NCI-H2227 (cell line): Measurements from ENCODE around the gene SYT15B.
"Not testable (repeated sequence)": the region's sequence is repeated elsewhere in the genome, so short reads cannot be mapped to it uniquely, and the experiment has no call there.

ENCODE experiments used
- DNase-seq: peaks from one replicate; lab custom pipeline; 2025; ENCODE audit not compliant: unreplicated experiment; lab: John Stamatoyannopoulos, UW

Gene SYT15B

DNA sequence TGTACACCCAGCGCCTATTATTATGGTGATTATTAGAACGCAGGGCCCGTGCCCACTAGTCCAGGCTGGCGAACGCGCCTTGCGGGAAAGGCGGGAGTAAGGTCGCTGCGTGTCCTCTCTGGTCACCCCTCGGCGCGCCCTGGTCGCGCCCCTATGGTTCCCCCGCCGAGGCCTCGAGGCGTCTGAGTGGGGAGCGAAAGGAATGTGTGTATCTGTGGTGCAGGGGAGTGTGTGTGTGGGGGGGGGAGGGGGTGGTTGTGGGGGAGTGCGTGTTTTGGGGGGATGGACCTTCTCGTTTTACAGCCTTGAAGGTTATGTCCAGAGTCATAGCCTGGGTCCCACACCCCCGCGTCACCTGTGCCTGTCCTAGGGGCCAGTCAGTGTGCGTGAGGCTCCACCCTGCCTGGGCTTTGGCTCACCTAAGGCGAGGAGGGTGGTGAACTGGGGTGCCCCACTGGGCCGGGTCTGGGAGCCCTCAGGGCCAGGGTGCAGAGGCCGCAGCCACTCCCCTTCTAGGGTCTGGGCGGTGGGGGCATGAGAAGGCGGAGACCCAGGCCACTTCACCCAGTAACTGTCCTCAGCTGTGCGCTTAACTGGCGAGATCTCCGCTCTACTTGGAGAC lies at the start of gene SYT15B:
TSS of gene SYT15B (minus strand) at position 39 of the 622 bp plus-strand sequence. CDS start 952 bp downstream, outside the sequence.
- not testable (repeated sequence) for DNase-seq

GRCh38 chr10:47779590-47779989 lies 16.2 kb upstream of the SYT15B start:
- not testable (repeated sequence) for DNase-seq

DNA sequence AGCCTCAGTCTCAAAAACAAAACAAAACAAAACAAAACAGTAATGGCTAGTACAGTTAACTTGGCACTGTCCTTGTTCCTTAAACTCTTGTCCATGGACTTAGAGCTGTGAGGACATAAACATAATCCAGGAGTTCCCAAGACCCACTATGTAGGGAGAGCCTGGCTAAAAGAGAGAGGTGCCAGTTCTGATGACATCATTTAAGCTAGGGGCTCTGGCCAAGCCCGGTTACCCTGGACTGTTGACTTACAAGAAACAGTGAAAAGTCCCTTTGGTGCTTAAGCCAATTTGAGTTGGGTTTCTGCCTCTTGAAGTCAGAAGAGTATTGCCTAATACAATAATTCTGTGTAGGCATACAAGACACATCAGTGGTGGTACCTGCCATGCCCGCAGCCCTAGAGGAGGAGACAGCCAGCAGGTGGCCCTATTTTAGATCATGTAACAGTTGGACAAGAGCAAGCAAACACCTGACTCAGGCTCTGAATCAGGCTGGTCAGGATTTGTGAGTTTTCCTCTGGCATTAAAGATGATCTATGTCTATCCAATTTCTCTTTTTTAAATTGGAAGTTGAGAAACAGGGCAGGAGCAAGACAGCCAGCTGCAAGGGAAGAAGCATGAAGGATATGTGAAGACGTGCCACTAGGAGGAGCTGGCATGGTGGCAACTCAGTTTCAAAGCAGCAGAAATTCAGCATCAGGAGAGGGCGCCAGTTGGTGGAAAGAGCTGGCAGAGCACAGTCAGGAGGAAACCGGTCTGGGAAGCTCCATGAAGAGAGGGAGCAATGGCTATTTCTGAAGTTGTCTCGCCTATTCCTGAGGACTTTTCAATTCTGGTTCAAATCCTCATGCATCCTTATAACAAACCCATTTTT lies 12.2 kb upstream of the SYT15B start:
- peak; percentile 6 for DNase-seq

DNA sequence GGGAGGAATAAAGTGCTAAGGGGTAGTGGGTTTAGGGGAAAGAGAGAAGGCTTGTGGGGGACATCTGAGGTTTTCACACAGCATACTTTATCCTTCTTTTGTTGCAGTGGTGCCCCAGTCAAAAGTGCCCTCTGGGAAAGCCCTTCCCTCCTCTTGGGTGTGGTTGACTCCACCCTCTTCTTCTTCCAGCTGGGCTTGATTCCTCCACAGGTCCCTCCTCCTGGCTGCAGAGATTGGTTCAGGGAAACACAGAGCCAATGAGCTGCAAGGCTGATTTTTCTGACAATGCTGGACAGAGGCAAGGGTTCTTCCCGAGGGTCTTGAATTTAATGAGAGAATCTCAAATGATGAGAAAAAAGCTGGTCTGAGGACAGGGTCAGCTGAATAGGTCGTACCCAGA lies 7.4 kb upstream of the SYT15B start:
- not testable (repeated sequence) for DNase-seq

DNA sequence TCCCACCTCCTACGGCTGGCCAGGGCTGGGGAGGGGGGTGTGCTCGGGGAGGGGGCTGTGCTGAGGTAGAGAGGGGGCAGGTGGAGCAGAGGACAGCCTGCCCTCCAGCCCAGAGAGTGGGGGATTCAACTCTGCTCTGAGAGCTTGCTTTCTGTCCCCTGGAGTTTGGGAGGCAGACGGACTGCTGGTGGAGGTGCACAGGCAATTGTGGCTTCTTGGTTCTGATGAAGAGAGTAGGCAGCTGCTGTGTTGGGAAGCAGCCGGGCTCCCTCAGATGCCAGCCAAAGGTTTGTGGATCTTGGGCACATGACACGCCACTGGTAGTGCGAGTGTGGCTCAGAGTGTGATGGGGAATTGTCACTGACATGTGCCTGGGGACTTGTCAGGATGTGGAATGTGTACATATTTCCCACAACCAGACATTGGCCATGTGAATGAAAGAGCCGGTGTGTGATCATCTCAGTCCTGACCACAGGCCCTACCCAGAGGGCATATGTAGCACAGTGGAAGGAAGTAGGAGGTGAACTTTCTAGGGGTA lies 5.3 kb upstream of the SYT15B start:
- DNase-seq, result not testable (repeated sequence)

DNA sequence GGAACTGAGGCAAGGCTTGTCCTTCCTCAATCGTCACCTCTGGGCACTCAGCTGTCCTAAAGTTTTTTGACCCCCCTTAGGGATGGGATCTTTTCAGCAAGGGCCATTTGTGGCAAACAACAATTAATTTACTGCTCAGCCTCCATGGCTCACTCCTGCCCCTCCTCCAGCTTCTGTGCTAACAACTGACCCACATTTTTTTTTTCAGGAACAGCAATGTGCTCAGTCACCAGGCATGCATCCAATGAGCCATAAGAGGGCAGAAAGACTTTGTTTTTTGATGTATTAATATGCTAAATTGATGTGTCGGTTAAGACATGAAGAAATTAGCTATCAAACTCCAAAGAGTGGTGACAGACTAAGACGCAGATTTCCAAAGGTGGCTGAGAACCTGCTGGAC lies 4.7 kb upstream of the SYT15B start:
- DNase-seq, result not testable (repeated sequence)

DNA sequence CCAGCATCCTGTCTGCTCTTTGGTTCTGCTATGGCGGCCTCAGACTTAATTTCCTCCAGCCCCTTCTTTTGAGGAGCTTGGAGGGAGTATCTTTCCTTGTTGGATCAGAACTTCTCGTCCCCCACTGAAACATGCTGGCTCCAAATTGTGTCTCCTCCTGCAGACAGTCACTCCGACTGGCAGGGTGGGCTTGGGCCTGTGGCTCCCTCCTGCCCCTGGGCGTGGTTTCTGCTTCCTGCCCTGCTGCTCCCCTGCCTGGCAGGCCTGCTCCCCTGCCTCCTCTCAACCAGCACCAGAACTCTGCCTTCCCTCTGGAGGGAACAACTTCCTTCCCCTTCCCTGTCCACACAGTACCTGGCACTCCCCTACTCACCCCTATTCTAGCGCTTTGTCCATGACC lies 3.8 kb upstream of the SYT15B start:
- not testable (repeated sequence) for DNase-seq

DNA sequence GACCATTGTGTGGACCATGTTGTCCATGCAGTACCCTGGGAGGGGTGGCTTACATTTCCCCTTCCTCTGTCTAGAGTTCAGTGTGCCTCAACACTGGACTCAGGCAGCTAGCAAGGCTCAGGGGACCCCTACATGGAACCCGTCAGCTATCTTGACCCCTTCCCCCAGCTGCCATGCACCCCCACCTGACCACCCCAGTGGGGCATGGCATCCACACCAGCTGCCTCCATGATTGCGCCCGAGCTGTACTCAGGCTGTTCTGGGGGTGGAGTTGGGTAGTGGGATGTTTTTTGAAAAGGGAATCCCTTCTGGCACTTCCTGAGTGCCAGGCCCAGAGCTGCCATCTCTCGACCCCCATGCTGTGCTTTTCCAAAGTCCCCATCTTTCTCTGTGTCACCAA lies 1.8 kb upstream of the SYT15B start:
- DNase-seq, result not testable (repeated sequence)

DNA sequence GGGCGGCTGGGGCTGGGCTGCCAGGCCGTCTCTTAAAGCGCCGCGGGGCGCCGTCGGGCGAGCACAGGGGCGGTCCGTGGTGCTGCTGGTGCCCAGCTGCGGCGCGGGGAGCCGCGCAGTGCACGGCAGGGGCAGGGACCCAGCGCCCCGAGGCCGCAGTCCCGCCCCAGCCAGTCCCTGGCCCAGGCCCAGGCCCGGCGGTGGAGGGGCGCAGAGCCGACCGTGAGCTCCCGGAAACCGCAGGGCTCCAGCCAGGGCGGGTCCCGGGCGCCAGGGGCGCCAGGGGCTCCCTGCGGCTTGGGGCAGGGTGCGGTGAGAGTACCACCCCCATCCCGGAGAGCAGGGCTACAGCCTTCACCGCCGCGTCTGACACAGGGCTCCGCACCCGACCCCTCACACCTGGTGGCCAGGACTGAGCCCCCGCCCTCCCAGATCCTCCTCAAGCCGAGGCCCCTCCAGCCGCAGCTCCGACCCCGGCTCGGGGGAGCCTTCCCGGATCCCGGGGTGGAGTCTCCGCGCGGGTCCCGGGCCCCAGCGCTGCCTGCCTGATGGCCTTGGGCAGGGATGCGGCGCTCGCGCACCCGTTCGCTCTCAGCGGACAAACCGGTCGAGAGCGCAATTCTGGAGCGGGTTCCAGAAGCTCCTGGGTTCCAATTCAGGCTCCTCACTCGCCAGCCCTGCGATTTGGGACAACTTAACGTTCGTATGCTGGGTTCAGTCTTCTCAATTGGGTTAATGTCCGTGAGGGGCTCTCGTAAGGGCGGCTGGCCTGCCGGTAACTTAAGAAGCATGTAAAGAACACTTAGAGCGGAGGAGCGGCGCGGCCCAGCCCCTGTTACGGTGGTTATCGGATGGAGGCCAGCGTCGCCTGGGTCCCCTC lies 478 bp downstream of the SYT15B start:
- not testable (repeated sequence) for DNase-seq

- DNase-seq, result not testable (repeated sequence)
Measured at GRCh38 chr10:47758855-47759254, 4.5 kb downstream of the SYT15B start.

- DNase-seq, result not testable (repeated sequence)
Measured at GRCh38 chr10:47756169-47756568, 7.2 kb downstream of the SYT15B start.

GRCh38 chr10:47753871-47754270 lies 9.5 kb downstream of the SYT15B start:
- DNase-seq, result not testable (repeated sequence)

- DNase-seq, result not testable (repeated sequence)
Measured at GRCh38 chr10:47753176-47753575, 10.2 kb downstream of the SYT15B start.

GRCh38 chr10:47751821-47752220 lies 11.6 kb downstream of the SYT15B start:
- DNase-seq, result not testable (repeated sequence)

GRCh38 chr10:47750360-47750759 lies 13.0 kb downstream of the SYT15B start:
- DNase-seq, result not testable (repeated sequence)

DNA sequence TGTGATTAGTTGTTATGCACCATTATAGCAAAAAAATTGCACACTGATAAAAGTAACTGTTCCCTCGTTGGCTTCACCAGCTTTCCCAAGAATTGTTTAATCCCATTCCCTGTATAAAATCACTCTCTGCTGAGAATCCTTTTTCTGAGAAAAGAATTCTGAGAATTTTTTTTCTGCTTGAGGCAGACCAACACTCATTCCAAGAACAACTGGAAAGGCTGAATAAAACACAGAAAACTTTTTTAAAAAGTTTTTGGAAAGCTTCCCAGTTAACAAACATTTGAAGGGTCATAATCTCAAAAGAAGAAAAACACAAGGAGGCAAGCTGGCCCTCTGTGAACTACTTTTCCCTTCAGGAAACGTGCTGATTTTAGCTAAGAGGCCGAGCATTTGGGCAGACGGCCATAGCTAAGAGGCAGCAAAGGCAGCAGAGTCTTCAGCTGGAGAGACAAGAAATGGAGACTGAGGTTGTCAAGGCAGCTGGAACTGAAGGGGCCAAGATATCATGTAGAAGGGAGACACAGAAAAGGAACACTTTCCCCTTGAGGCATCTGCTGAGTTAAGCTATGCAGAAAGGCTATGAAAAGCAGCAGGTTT lies 16.5 kb downstream of the SYT15B start:
- DNase-seq, result not testable (repeated sequence)

DNA sequence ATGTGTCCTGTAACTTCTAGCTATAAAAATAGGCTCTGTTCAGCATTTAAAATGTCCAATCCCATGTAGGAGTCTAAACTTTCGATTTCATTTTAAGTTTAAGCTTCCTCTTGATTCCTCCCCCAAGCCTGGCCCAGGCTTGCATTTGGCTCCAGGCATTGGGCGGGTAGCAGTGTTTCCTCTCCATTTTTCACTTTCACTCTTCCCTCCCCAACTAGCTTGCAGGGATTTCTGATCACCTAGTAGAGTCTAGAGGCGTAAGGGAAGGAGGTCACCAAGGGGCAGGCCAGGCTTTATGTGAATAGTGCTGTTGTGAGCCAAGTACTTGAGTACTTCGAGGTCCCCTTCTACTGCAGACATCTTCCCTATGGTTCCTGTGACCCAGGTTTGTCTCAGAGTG lies 18.5 kb downstream of the SYT15B start:
- not testable (repeated sequence) for DNase-seq

DNA sequence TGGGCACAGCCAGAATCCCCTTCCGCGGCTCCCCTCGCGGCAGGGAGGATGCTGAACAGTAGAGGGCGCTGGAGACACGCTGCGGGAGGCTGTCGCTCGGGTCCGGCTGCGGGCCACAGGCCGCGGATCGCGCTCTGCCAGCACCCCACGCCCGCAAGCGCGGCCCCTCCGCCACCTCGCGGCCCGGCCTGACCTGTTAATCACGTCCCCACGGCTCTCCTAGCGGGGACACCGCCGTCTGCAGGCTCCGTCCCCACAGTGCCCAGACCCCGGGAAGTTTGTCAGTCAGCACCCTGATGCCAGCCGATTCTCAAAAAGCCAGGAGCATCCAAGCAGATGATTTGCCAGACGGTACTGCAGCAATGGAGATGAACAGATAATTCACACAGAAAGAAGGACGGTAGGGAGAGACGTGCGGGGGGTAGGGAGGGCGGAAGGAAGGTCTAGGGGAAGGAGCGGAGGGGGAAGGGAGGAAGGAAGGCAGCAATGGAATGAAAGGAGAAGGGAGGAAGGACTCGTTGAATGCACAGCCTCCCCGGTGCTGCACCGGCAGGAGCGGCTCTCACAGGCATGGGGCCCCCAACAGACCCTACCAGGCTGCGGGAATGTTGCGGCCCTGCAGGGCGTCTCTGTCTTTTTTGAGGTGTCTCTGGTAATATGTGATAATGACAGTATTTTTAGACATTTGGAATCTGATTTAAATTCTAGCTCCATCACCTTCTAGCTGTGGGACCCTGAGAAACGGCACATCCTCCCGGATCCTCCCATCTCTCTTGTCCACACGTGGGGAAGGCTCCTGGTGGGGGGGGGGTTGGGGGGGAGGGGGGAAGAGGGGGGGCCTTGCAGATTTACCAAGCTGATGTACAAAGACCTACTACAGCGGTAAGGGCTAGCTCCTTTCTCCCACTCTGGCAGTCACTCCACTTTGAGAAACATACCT lies 19.5 kb downstream of the SYT15B start:
- not testable (repeated sequence) for DNase-seq

DNA sequence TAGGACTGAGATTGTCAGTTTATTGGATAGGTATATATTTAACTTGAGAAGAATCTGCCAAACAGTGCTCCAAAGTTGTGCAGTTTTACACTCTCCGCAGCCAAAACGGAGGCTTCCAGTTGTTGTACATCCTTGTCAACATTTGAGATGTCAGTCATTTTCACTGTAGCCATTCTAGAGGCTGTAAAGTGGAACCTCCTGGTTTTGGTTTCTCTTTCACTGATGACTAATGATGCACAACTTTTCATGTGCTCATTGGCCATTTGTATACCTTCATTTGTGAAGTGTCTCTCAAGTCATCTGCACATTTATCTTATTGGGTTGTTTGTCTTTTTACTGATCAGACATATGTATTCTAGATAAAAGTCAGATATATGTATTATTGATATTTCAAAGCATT lies 22.5 kb downstream of the SYT15B start:
- DNase-seq, result not testable (repeated sequence)
